Central memory CD8-positive, alpha-beta T cell (primary cell): ENCODE results near the gene SH3D21.
A peak's percentile ranks its signal among the peaks of the same experiment; 100 is the strongest.

Source experiments
- ATAC-seq: fragments of 150-1000 bp; cut with Tn5 transposase; replicated peaks from 2 replicates; pipeline ENCODE4 v1.10.0; 2022; ENCODE audit warnings: mild to moderate bottlenecking, moderate FRiP score, moderate number of reproducible peaks; ENCODE audit not compliant: poor library complexity, severe bottlenecking; ENCODE audit errors: extremely low read depth
- DNase-seq, 2 donors: peaks; one replicate each; pipeline ENCODE4 v3.0.0; 2021; ENCODE audit warnings: low spot score in 2 of 2
- H3K27ac Mint-ChIP-seq: one replicate; pipeline ENCODE4 v1.8.0; 2022; ENCODE audit warnings: low read depth, mild to moderate bottlenecking, moderate library complexity, mixed read lengths
- H3K27me3 Mint-ChIP-seq: one replicate; pipeline ENCODE4 v1.8.0; 2022; ENCODE audit warnings: mixed read lengths
- H3K36me3 Mint-ChIP-seq: one replicate; pipeline ENCODE4 v1.8.0; 2022; ENCODE audit warnings: mild to moderate bottlenecking, moderate library complexity, mixed read lengths; ENCODE audit not compliant: insufficient read depth
- H3K4me1 Mint-ChIP-seq: one replicate; pipeline ENCODE4 v1.8.0; 2022; ENCODE audit warnings: mixed read lengths
- H3K4me3 Mint-ChIP-seq: one replicate; pipeline ENCODE4 v1.8.0; 2022; ENCODE audit warnings: mild to moderate bottlenecking, moderate library complexity, mixed read lengths
- H3K9me3 Mint-ChIP-seq: one replicate; pipeline ENCODE4 v1.8.0; 2022; ENCODE audit warnings: mixed read lengths

SH3D21 gene

DNA sequence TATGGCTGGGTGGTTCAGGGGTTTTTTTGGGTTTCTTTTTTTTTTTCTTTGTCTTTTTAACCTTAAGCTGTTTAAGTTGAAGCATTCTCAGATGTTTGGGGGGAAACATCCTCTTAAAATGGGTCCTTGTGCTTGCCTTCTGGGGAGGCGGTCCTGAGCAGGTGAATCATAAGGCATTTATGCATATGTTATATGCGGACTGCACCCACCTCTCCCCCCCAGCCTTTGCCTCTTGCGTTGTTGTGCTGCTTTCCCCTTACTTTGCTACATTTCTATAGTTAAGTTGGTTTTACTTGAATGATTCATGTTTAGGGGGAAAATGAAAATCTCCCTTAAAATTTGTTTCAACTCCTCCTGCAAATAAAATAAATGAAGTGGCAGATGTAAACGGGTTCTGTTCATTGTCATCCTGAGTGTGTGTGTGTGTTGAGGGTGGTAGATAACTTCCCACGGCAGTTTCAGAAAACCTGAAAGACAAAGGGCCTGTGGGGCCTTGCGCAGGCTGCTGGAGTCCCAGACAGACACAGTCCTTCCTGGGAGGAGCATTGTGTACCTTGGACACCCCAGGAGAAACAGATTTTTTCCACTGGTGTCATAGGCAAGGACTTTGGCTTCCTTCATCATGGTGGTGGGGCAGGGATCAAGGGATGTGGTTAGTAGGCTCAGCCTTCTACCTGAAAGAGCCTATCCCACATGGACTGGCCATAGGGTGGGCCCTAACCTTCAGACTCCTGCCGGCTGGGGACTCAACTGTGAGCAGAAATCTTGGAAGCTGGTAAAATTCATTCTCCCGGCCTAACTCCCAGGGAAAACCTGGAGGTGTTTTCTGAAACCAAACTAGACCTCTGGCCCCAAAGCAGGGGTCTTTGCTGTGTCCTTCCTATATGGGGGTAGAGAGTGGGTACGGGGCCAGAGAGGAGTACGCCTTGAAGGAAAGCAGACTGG is 926 bp upstream of the SH3D21 start:
- no peaks in the 10 kb centered on the region for H3K27me3 Mint-ChIP-seq
- H3K4me1 Mint-ChIP-seq, result peaks cover 5% of the 10 kb centered on the region
- peaks cover 40% of the 10 kb centered on the region for H3K36me3 Mint-ChIP-seq
- H3K9me3 Mint-ChIP-seq, result no peaks in the 10 kb centered on the region
- peak overlapping the region; percentile 46 for H3K27ac Mint-ChIP-seq
- ATAC-seq, result no peak
- peak overlapping the region; percentile 91 for H3K4me3 Mint-ChIP-seq
- DNase-seq, result no peak

DNA sequence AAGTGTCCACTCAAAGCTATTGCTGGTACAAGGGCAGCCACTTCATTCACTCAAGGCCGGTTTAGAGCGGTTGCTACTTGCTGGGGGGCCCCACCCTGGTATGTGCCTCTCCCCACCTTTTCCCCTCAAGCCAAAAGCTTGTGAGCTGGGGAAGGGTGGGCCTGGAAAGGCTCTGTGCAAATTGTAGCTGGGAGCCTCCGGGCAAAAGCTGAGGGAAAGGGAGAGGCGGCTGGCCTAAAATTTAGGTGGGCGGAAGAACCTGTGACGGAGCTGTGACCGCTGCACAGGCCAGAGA is 306 bp upstream of the SH3D21 start:
- H3K27ac Mint-ChIP-seq, result peak overlapping the region; percentile 87
- H3K36me3 Mint-ChIP-seq, result peaks cover 35% of the 10 kb centered on the region
- peak overlapping the region; percentile 91 for H3K4me3 Mint-ChIP-seq
- DNase-seq (no peak), ATAC-seq (no peak)
- no peaks in the 10 kb centered on the region for H3K27me3 Mint-ChIP-seq
- H3K4me1 Mint-ChIP-seq, result peaks cover 10% of the 10 kb centered on the region
- no peaks in the 10 kb centered on the region for H3K9me3 Mint-ChIP-seq

DNA sequence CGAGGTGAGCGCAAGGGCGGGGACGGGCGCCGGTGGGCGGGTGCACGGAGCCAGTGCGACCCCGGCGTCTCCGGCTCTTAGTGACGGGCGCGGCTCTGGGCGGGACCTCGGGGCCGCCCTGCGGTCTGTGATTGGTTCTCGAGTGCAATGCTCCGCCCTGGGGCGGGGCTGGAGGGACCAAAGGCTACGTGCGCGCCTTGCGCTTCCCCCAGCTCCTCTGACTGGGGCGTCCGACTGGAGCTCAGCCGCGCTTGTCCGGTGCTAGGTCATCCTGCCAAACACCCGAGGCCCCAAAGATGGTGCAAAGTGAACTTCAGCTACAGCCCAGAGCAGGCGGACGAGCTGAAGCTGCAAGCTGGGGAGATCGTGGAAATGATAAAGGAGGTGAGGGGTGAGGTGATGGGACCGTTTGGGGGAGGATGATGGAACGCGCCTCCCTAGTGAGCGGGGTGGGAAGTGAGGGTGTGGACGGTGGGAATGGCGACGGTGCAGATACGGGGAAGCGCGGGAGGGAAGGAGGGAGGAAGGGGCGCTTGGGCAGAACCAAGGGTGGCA is 811 bp downstream of the SH3D21 start:
- Mint-ChIP-seq H3K4me3 (peak overlapping the region; percentile 91), H3K27ac (peak overlapping the region; percentile 87), H3K36me3 (peaks cover 29% of the 10 kb centered on the region), H3K27me3 (no peaks in the 10 kb centered on the region), H3K4me1 (peaks cover 10% of the 10 kb centered on the region), H3K9me3 (no peaks in the 10 kb centered on the region)
- peak; percentile 92 to 93 for DNase-seq
- peak; percentile 99 for ATAC-seq

DNA sequence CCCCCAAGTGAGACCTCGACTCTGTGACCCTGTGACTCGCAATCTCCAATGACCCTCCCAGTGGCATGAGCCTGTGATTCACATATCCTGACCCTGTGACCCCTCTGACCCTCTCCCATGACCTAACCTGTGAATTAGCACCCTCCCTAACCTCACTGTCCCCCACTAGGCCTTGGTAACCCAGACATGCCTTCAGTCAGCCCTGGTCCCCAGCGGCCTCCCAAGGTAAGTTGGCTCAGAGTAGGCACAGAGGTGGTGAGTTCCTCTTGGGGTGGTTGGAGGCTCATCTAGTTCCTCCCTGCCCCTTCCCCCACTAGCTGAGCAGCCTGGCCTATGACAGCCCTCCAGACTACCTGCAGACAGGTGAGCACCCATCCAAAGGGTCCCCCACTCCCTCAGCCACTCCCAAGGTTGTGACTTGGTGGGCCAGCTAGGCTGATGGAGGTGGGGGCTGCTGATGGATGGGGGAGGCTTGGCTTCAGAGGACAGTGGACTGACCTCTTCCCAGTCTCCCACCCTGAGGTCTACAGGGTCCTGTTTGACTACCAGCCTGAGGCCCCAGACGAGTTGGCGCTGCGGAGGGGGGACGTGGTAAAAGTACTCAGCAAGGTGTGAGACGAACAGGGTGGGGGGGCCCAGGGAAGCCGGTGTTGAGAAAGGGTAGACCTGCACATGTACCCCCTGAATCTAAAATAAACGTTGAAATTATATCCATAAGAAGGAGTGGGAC is 1.6 kb downstream of the SH3D21 start:
- Mint-ChIP-seq H3K27me3 (no peaks in the 10 kb centered on the region), H3K9me3 (no peaks in the 10 kb centered on the region), H3K4me3 (peak overlapping the region; percentile 91), H3K4me1 (peaks cover 10% of the 10 kb centered on the region), H3K36me3 (peaks cover 21% of the 10 kb centered on the region), H3K27ac (peak overlapping the region; percentile 87)
- ATAC-seq (no peak), DNase-seq (no peak)

DNA sequence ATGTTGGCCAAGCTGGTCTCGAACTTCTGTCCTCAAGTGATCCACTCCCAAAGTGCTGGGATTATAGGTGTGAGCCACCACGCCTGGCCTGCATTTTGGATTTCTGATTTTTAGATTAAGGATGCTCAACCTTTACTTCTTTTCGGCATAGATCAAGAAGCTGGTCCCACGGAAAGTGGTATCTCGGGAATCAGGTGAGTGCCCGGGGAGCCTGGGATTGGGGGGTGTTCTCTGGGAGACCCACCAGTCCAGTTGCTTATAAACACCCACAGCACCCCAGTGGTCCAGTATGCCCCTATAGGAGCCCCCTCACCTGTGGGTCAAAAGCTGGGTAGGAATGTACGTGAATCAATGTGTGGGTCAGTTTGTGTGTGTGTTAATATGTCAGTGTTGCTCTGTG is 3.2 kb downstream of the SH3D21 start:
- H3K36me3 Mint-ChIP-seq, result peaks cover 10% of the 10 kb centered on the region
- H3K27me3 Mint-ChIP-seq, result no peaks in the 10 kb centered on the region
- ATAC-seq, result no peak
- no peak overlapping the region for H3K27ac Mint-ChIP-seq
- H3K4me3 Mint-ChIP-seq, result no peak overlapping the region
- no peaks in the 10 kb centered on the region for H3K9me3 Mint-ChIP-seq
- no peak for DNase-seq
- H3K4me1 Mint-ChIP-seq, result peaks cover 10% of the 10 kb centered on the region

DNA sequence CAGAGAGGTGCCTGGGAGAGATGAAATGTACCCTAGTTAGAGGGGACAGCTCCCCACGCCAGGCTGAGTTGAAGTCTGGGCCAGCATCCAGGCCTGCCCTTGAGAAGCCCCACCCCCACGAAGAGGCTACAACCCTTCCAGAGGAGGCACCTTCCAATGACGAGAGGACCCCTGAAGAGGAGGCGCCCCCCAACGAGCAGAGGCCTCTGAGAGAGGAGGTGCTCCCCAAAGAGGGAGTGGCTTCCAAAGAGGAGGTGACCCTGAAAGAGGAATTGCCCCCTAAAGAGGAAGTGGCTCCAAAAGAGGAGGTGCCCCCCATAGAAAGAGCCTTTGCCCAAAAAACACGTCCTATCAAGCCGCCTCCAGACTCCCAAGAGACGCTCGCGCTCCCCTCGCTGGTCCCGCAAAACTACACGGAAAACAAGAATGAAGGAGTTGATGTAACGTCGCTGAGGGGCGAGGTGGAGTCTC is 14.2 kb downstream of the SH3D21 start:
- H3K27ac Mint-ChIP-seq, result peak overlapping the region; percentile 23
- no peaks in the 10 kb centered on the region for H3K27me3 Mint-ChIP-seq
- H3K4me1 Mint-ChIP-seq, result peaks cover 18% of the 10 kb centered on the region
- peak overlapping the region; percentile 72 for H3K4me3 Mint-ChIP-seq
- peaks cover 1% of the 10 kb centered on the region for H3K36me3 Mint-ChIP-seq
- DNase-seq (no peak), ATAC-seq (no peak)
- no peaks in the 10 kb centered on the region for H3K9me3 Mint-ChIP-seq

DNA sequence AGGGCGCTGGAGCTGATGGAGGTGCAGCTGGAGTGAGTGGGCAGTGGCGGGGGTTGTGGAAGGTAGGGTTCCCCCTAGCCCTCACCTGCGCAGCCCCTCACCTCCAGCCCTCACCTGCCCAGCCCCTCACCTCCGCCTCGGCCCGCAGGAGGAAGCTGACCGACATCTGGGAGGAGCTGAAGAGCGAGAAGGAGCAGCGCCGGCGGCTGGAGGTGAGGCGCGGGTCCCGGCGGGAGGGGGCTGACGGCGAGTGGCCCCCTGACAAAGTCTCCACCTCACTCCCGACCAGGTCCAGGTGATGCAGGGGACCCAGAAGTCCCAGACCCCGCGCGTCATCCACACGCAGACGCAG is 14.6 kb downstream of the SH3D21 start:
- DNase-seq, result no peak
- H3K4me1 Mint-ChIP-seq, result peaks cover 18% of the 10 kb centered on the region
- H3K9me3 Mint-ChIP-seq, result no peaks in the 10 kb centered on the region
- H3K36me3 Mint-ChIP-seq, result peaks cover 1% of the 10 kb centered on the region
- peak overlapping the region; percentile 23 for H3K27ac Mint-ChIP-seq
- H3K27me3 Mint-ChIP-seq, result no peaks in the 10 kb centered on the region
- no peak for ATAC-seq
- H3K4me3 Mint-ChIP-seq, result peak overlapping the region; percentile 72

DNA sequence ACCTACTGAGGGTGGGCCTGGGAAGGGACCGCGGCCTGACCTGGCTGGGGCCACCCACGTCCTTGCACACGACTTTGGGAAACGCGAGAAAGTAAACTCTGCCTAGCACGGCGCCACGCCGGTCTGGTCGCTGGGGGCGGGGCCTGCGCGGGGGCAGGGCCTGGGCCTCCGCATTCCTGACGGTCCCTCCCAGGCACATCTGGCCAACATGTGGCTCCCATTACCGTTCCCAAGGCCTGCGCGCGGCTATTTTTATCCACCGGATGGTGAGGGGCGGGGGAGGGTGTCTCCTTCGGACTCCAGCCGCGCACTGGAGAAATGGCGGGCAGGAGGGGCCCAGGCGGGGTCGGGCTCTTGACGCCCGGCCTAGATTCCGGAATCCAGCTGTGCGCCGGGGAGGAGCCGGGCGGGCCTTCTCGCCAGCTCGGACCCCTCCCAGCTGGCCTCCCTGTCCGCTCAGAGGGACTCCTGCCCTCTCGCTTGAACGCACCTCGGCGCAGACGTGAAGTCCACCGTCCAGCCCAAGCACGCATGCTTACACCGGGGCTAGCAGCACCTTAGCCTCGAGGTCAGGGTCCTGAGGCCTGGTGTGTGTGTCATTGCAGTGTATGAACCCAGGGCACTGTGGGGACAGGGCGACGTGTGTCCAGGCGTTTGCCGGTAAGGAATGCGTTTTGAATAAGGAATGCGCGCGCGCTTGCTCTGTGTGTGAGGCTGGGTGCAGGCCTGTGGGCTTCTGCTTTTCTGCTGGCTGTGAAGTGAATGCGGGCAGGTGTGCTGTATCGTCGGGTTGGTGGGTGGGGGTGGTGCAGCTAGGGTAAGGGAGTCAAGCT is 15.2 kb downstream of the SH3D21 start:
- H3K36me3 Mint-ChIP-seq, result peaks cover 1% of the 10 kb centered on the region
- no peak for DNase-seq
- H3K4me3 Mint-ChIP-seq, result peak overlapping the region; percentile 72
- H3K27ac Mint-ChIP-seq, result no peak overlapping the region
- H3K9me3 Mint-ChIP-seq, result no peaks in the 10 kb centered on the region
- peak; percentile 15 for ATAC-seq
- H3K27me3 Mint-ChIP-seq, result no peaks in the 10 kb centered on the region
- H3K4me1 Mint-ChIP-seq, result peaks cover 20% of the 10 kb centered on the region

DNA sequence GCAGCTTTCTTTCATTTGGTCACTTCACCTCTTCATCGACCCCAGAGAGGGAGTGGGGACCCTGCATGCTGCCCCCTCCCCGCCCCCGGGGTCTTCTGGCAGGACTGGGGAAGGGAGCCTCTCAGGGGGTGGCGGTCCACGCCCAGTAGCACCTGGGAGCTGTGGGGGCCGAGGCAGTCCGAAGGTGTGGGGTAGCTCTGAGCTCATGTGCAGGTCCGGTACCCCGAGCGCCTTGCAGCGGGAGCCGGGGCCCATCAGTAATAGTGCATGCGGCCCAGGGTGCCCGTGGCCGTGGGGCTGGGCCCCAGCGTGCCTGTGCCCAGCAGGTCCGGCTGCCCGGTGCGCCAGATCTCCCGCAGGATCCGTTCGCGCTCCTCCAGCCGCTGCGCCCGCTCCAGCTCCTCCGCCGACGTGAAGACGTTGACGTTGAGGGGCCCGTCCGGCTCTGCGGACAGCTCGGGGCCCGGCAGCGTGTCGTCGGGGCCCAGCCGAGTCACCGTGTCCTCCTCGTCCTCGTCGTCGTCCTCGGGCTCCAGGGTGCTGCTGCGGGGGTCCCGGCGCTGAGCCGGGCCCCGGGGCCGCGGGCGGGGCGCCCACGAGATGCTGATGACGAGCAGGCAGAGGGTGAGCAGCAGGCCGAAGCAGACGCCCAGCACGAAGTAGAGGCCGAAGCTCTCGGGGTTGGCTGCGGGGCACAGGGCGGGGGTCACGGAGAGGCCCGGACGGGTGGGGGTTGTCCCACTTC is 16.0 kb downstream of the SH3D21 start:
- no peak for ATAC-seq
- H3K9me3 Mint-ChIP-seq, result no peaks in the 10 kb centered on the region
- H3K27me3 Mint-ChIP-seq, result no peaks in the 10 kb centered on the region
- no peak overlapping the region for H3K27ac Mint-ChIP-seq
- peaks cover 1% of the 10 kb centered on the region for H3K36me3 Mint-ChIP-seq
- peaks cover 26% of the 10 kb centered on the region for H3K4me1 Mint-ChIP-seq
- no peak for DNase-seq
- H3K4me3 Mint-ChIP-seq, result peak overlapping the region; percentile 64

DNA sequence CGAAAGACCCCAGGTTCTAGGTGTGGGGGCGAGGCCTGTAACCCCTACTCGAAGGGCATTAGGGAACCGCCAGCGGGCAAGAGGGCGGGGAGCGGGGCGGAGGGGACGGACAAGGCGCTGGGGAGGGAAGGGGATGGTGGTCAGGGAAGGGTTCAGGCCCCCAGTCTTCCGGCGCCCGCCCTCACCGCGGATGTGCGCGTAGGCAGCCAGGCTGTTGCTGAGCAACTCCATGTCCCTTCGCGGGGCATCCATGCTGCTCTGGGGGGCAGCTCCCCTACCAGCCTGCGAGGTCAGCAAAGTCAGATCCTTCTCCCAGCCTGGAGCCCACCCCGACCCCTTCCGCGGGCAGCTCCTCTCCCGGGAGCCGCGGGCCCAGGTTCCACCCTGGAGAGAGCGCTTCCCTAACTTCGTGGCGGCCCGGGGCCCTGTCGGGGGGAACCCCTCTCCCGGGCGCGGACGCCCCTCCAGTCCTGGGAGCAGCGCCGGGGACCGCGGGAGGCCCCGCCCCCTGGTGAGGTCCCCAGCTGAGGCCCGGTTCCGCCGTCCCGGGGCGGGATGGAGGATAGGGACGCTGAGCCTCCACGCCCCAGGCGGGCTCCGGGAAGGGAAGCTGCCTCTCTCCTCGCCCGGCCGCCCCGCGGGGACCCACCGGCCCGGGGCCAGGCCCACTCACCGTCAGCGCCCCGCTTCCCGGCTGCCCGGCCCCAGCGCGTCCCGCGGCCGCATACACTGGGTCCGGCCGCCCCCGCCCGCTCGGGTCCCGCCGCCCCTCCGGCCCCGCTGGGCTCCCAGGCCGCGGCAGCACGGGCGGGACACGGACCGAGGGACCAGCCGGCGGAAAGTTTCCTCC is 16.8 kb downstream of the SH3D21 start:
- DNase-seq (no peak), ATAC-seq (peak; percentile 65)
- no peaks in the 10 kb centered on the region for H3K9me3 Mint-ChIP-seq
- no peaks in the 10 kb centered on the region for H3K27me3 Mint-ChIP-seq
- H3K27ac Mint-ChIP-seq, result no peak overlapping the region
- H3K4me1 Mint-ChIP-seq, result peaks cover 26% of the 10 kb centered on the region
- peaks cover 1% of the 10 kb centered on the region for H3K36me3 Mint-ChIP-seq
- peak overlapping the region; percentile 80 for H3K4me3 Mint-ChIP-seq

DNA sequence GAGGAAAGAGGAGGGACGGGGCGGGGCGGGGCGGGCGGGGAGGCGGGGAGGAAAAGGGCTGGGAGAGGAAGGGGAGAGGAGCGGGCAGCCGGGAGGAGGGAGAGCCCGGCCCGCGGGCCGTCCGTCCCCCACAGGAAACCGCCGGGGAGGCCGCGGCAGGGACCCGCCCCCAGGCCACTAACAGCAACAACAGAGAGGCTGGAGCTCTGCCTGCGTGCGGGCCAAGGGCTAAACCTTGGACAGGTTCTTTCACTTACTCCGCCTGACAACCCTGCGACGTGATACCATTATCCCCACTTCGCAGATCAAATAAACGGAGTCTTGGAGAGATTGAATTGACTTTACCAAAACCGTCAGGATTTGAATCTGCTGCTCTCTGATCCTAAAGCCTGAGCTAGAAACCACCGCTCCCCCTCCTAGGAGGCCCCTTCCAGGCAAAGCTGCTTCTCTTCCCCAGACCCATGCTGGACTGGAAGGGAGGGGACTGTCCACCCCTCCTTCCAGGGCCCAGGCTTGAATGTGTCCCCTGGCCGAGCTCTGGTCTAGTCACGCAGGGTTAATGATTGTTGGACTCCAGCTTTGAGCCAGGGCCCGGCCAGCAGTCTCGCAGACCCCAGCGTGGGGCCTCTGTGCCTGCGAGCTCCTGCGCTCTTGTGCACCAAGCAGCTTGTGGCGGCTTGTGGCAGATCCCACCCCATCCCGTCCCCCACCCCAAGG is 17.6 kb downstream of the SH3D21 start, which contains the start of gene EVA1B:
EVA1B (minus strand) TSS at position 10 of the 717 bp plus-strand sequence. CDS start 608 bp downstream, outside the sequence.
- Mint-ChIP-seq H3K9me3 (no peaks in the 10 kb centered on the region), H3K4me1 (peaks cover 26% of the 10 kb centered on the region), H3K27ac (no peak within 1 kb of the TSS), H3K27me3 (no peaks in the 10 kb centered on the region), H3K36me3 (no peaks in the 10 kb centered on the region), H3K4me3 (peak within 1 kb of the TSS; percentile 80)
- ATAC-seq (peak; percentile 33), DNase-seq (no peak)
